Hepatocyte (in vitro differentiated cells): ENCODE measurements around the gene SCN9A. TPM values are rescaled to one million over a fixed set of nuclear protein-coding genes. Genes with fewer than 3 reads are reported as not detected.
A peak's percentile ranks its signal among the peaks of the same experiment; 100 is the strongest.

Experiments
- DNase-seq: peaks from one replicate; pipeline ENCODE4 v3.0.0-alpha.2; 2016; ENCODE audit warnings: low spot score
- H2AFZ ChIP-seq: fragments of 200-600 bp; sonication (generic); 2 replicates; pipeline ENCODE4 v1.6.0; 2016; ENCODE audit warnings: antibody characterized with exemption, mild to moderate bottlenecking
- H3K27ac ChIP-seq: fragments of 200-600 bp; sonication (generic); 2 replicates; pipeline ENCODE4 v1.5.1; 2016; ENCODE audit warnings: mild to moderate bottlenecking
- H3K27me3 ChIP-seq: fragments of 200-600 bp; sonication (generic); 2 replicates; pipeline ENCODE4 v1.6.1; 2016
- H3K36me3 ChIP-seq: fragments of 200-600 bp; sonication (generic); replicated peaks from 2 replicates; pipeline ENCODE4 v1.5.1; 2016; ENCODE audit warnings: low read depth; ENCODE audit not compliant: insufficient read depth
- H3K4me1 ChIP-seq: fragments of 200-600 bp; sonication (generic); 2 replicates; pipeline ENCODE4 v1.5.1; 2016; ENCODE audit warnings: mild to moderate bottlenecking, moderate library complexity; ENCODE audit not compliant: insufficient read depth
- H3K4me2 ChIP-seq: fragments of 200-600 bp; sonication (generic); 2 replicates; pipeline ENCODE4 v1.6.0; 2016
- H3K4me3 ChIP-seq: fragments of 200-600 bp; sonication (generic); 2 replicates; pipeline ENCODE4 v1.5.1; 2016; ENCODE audit warnings: mild to moderate bottlenecking
- H3K79me2 ChIP-seq: fragments of 200-600 bp; sonication (generic); 2 replicates; pipeline ENCODE4 v1.6.0; 2017; ENCODE audit warnings: mild to moderate bottlenecking
- H3K9me2 ChIP-seq: fragments of 200-600 bp; sonication (generic); replicated peaks from 2 replicates; pipeline ENCODE4 v1.6.0; 2017; ENCODE audit warnings: mild to moderate bottlenecking; ENCODE audit not compliant: insufficient read depth
- H3K9me3 ChIP-seq: fragments of 200-600 bp; sonication (generic); 2 replicates; pipeline ENCODE4 v1.5.1; 2016; ENCODE audit warnings: low read depth, mild to moderate bottlenecking
- H4K20me1 ChIP-seq: fragments of 200-600 bp; sonication (generic); 2 replicates; pipeline ENCODE4 v1.6.0; 2016; ENCODE audit warnings: mild to moderate bottlenecking; ENCODE audit not compliant: insufficient read depth, poor library complexity, severe bottlenecking
- EZH2 ChIP-seq: fragments of 200-600 bp; sonication (generic); IDR thresholded peaks from 2 replicates; pipeline ENCODE4 v1.6.1; 2016; ENCODE audit warnings: antibody characterized with exemption, mild to moderate bottlenecking, borderline replicate concordance
- EZH2phosphoT487 ChIP-seq: fragments of 200-600 bp; sonication (generic); IDR thresholded peaks from one replicate; pipeline ENCODE4 v1.6.1; 2018; ENCODE audit warnings: antibody characterized with exemption, mild to moderate bottlenecking, low read depth, moderate library complexity; ENCODE audit not compliant: unreplicated experiment, severe bottlenecking
- WGBS: methylation state at CpG from one replicate; pipeline ENCODE4 v1.1.6; 2016; ENCODE audit warnings: low lambda C conversion rate; ENCODE audit errors: missing lambda C conversion rate; 5-methylcytosine and 5-hydroxymethylcytosine counted together
- polyA plus RNA-seq: library from polyadenylated mRNA; unstranded; fragments of >200 nt; fragmentation: Nextera tagmentation; extraction: Ambion mirVana; gene quantifications from 2 replicates; pipeline ENCODE4 v1.2.1, GENCODE V29; 2016
- total RNA-seq: library from RNA; depleted of rRNA; stranded (reverse); fragments of >200 nt; gene quantifications from 2 replicates; pipeline ENCODE4 v1.2.3, GENCODE V29; 2014
- TF ChIP-seq, protein P1 (sequence below): fragments of 200-600 bp; sonication (generic); IDR thresholded peaks from 2 replicates; pipeline ENCODE4 v1.5.1; 2016; ENCODE audit warnings: antibody characterized with exemption, mild to moderate bottlenecking; ENCODE audit not compliant: poor library complexity

Gene SCN9A
- total and polyA plus RNA-seq, 2 experiments from 2014 or later: 5.1 to 11.7 TPM

DNA sequence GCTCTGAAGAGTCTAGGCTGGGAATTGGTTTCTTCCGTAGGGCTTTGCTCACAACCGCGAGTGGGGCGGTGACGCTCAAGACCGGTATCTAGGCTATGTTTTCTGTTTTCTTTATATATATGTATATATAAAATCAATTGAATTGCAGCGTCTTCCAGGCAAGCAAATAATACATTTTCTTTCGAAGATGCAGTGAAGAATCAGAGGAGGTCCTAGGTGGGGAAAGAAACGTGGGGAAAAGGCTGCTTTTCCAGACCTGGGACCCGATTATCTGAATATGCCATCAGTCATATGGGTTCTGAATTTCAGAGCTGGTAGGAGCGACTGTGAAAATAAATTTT lies 714 bp upstream of the SCN9A start:
- Histone ChIP-seq H3K36me3 (no peaks in the 10 kb centered on the region), H3K79me2 (no peaks in the 10 kb centered on the region), H2AFZ (peak overlapping the region; percentile 47), H3K4me2 (peak overlapping the region; percentile 90), H3K27me3 (peaks cover 5% of the 10 kb centered on the region), H3K27ac (peak overlapping the region; percentile 59), H3K4me1 (no peaks in the 10 kb centered on the region), H4K20me1 (no peaks in the 10 kb centered on the region), H3K9me3 (no peaks in the 10 kb centered on the region), H3K9me2 (no peaks in the 10 kb centered on the region), H3K4me3 (peak overlapping the region; percentile 36)
- 4% methylated on average over 11 of the region's 11 CpGs for WGBS
- no peak for DNase-seq
- TF ChIP-seq EZH2 (no peak), EZH2phosphoT487 (no peak)
- TF ChIP-seq, protein P1, sequence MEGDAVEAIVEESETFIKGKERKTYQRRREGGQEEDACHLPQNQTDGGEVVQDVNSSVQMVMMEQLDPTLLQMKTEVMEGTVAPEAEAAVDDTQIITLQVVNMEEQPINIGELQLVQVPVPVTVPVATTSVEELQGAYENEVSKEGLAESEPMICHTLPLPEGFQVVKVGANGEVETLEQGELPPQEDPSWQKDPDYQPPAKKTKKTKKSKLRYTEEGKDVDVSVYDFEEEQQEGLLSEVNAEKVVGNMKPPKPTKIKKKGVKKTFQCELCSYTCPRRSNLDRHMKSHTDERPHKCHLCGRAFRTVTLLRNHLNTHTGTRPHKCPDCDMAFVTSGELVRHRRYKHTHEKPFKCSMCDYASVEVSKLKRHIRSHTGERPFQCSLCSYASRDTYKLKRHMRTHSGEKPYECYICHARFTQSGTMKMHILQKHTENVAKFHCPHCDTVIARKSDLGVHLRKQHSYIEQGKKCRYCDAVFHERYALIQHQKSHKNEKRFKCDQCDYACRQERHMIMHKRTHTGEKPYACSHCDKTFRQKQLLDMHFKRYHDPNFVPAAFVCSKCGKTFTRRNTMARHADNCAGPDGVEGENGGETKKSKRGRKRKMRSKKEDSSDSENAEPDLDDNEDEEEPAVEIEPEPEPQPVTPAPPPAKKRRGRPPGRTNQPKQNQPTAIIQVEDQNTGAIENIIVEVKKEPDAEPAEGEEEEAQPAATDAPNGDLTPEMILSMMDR: no peak

DNA sequence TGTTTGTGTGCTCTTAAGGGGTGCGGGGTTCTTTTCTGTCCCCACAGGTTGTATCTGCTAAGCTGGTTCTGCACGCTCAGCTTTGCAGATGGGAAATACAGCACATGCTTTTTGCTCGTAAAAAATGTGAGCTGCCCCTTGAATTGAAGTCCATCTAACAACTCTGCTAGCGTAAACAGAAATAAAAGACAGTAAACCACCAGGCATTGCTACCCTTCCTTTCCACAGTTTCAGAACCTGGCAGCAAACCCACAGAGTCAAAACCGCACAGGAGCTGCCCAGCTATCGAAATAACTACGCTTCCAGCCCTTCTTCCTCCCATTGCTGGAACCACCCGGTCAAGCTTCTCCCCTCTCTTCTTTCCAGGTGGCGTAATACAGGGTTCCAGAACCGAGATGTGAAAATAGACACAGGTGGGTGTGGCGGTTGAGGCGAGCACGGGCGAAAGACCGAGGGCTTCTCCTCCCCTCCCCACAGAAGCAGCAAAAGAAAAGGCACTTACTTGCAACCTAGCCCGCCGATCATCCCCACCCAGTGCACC lies 479 bp downstream of the SCN9A start:
- H3K4me2 ChIP-seq: peak overlapping the region; percentile 90
- H3K36me3 ChIP-seq: no peaks in the 10 kb centered on the region
- H3K9me3 ChIP-seq: no peaks in the 10 kb centered on the region
- no peaks in the 10 kb centered on the region for H3K9me2 ChIP-seq
- H2AFZ ChIP-seq: peak overlapping the region; percentile 47
- TF ChIP-seq EZH2phosphoT487 (no peak), EZH2 (no peak)
- TF ChIP-seq, protein P1: no peak
- peaks cover 4% of the 10 kb centered on the region for H3K27me3 ChIP-seq
- H4K20me1 ChIP-seq: no peaks in the 10 kb centered on the region
- peak overlapping the region; percentile 36 for H3K4me3 ChIP-seq
- no peaks in the 10 kb centered on the region for H3K79me2 ChIP-seq
- 2% methylated on average over 17 of the region's 17 CpGs for WGBS
- DNase-seq: peak; percentile 10
- H3K4me1 ChIP-seq: no peaks in the 10 kb centered on the region
- H3K27ac ChIP-seq: peak overlapping the region; percentile 13

- no peaks in the 10 kb centered on the region for H3K9me2 ChIP-seq
- peak; percentile 66 for DNase-seq
- H3K4me2 ChIP-seq: peak overlapping the region; percentile 90
- no peaks in the 10 kb centered on the region for H3K79me2 ChIP-seq
- no peaks in the 10 kb centered on the region for H3K4me1 ChIP-seq
- H4K20me1 ChIP-seq: no peaks in the 10 kb centered on the region
- TF ChIP-seq EZH2phosphoT487: no peak
- TF ChIP-seq, protein P1: no peak
- TF ChIP-seq EZH2: no peak
- H3K27me3 ChIP-seq: no peaks in the 10 kb centered on the region
- no peaks in the 10 kb centered on the region for H3K9me3 ChIP-seq
- no peak overlapping the region for H2AFZ ChIP-seq
- no peak overlapping the region for H3K27ac ChIP-seq
- no peak overlapping the region for H3K4me3 ChIP-seq
- H3K36me3 ChIP-seq: no peaks in the 10 kb centered on the region
These were observed 1.8 kb downstream of the SCN9A start for GRCh38 chr2:166373951-166374350.

DNA sequence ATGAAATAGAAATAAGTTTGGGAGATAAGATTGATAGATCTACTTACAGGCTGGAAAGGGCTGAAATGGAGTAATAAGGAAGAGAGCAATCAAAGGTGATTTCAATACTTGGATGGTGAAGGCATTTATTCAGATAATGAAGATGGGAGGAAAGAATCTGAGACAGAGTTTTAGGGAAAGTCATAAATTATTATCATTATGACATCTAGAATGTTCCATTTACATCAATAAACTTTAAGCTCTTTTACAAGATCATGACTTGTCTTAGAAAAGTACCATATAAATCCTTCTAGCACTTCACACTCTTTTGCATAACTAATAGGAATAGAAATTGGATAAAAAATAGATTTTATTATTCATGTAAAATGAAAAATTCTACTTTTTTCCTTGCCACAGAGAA lies 2.2 kb downstream of the SCN9A start:
- TF ChIP-seq EZH2phosphoT487: no peak
- TF ChIP-seq, protein P1: no peak
- TF ChIP-seq EZH2: no peak
- no peak overlapping the region for H3K27ac ChIP-seq
- no peak for DNase-seq
- no peaks in the 10 kb centered on the region for H3K36me3 ChIP-seq
- H3K9me3 ChIP-seq: no peaks in the 10 kb centered on the region
- H3K4me3 ChIP-seq: no peak overlapping the region
- no peak overlapping the region for H3K4me2 ChIP-seq
- H3K9me2 ChIP-seq: no peaks in the 10 kb centered on the region
- no peaks in the 10 kb centered on the region for H4K20me1 ChIP-seq
- no peaks in the 10 kb centered on the region for H3K27me3 ChIP-seq
- no peak overlapping the region for H2AFZ ChIP-seq
- H3K4me1 ChIP-seq: no peaks in the 10 kb centered on the region
- H3K79me2 ChIP-seq: no peaks in the 10 kb centered on the region
